Neural cell (in vitro differentiated cells): ENCODE data around the gene HELT.

ENCODE experiments used
- CTCF ChIP-seq: fragments of 450-650 bp; IDR thresholded peaks from 2 replicates; pipeline ENCODE4 v1.5.1; 2014; ENCODE audit warnings: antibody characterized with exemption, mild to moderate bottlenecking, moderate library complexity; ENCODE audit not compliant: poor library complexity, severe bottlenecking
- POLR2AphosphoS5 ChIP-seq: IDR thresholded peaks from 2 replicates; pipeline ENCODE4 v1.6.1; 2012
- RAD21 ChIP-seq: fragments of 450-650 bp; conservative IDR thresholded peaks from 2 replicates; pipeline ENCODE4 v1.6.1; 2014; ENCODE audit warnings: antibody characterized with exemption, mild to moderate bottlenecking, moderate library complexity

GRCh38 chr4:184979461-184980124, 38.7 kb upstream of the HELT start:
- TF ChIP-seq POLR2AphosphoS5 (no peak), CTCF (no peak), RAD21 (no peak)
